ENCODE measurements around the gene ACLY.

The ACLY gene

DNA sequence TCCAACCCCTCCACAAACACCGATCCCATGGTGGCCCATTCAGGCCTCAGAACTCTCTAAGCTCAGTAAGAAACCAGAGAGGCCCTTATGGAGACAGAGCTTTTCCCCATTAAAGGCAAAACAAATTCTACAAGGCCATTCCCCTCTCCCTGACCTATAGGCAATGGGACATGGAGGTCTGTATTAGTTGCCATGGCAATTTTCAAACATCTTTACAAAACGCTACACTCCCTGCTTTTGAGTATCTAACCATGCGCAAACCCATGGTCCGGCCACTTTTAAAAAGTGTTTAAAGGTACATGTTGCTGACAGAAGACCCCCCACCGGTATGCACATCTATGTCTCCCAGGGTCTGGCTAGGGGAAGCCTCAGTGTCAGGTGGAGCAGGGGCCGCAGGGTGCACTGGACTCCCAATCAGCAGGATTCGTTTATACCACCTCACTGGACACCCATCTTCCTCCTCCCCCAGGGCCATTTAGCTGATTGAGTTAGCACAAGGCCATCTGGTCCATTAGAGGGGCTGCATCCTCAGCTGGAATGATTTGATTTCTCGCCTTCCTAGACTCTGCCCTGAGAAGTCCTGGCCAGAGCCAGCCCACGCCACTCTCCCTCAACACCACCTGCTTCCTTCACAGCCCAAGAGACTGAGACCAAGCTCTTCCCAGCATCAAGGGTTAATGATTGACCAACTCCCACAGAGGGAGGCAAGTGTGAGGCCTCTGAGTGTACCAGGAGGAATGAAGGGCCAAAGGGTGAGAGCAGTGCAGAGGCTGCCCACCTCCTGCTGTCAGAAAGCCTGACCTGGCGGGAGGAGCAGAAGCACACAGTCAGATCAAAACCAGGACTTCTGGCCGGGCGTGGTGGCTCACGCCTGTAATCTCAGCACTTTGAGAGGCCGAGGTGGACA, 10.9 kb downstream of the ACLY start:
- TF ChIP-seq, protein P1, sequence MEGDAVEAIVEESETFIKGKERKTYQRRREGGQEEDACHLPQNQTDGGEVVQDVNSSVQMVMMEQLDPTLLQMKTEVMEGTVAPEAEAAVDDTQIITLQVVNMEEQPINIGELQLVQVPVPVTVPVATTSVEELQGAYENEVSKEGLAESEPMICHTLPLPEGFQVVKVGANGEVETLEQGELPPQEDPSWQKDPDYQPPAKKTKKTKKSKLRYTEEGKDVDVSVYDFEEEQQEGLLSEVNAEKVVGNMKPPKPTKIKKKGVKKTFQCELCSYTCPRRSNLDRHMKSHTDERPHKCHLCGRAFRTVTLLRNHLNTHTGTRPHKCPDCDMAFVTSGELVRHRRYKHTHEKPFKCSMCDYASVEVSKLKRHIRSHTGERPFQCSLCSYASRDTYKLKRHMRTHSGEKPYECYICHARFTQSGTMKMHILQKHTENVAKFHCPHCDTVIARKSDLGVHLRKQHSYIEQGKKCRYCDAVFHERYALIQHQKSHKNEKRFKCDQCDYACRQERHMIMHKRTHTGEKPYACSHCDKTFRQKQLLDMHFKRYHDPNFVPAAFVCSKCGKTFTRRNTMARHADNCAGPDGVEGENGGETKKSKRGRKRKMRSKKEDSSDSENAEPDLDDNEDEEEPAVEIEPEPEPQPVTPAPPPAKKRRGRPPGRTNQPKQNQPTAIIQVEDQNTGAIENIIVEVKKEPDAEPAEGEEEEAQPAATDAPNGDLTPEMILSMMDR (IDR thresholded peaks at IDR 0.05; ENCODE audit: low read depth, low read length), result no peak
- no peak overlapping the region for H3K4me3 ChIP-seq (ENCODE audit: low read depth, low read length)

GRCh38 chr17:41907185-41907556, 11.6 kb downstream of the ACLY start:
- TF ChIP-seq, protein P1 (IDR thresholded peaks at IDR 0.05; ENCODE audit: low read depth, low read length), result no peak
- H3K4me3 ChIP-seq (ENCODE audit: low read depth, low read length), result no peak overlapping the region

GRCh38 chr17:41906465-41907184, 12.1 kb downstream of the ACLY start:
- TF ChIP-seq, protein P1 (IDR thresholded peaks at IDR 0.05; ENCODE audit: low read depth, low read length), result no peak
- H3K4me3 ChIP-seq (ENCODE audit: low read depth, low read length), result no peak overlapping the region

DNA sequence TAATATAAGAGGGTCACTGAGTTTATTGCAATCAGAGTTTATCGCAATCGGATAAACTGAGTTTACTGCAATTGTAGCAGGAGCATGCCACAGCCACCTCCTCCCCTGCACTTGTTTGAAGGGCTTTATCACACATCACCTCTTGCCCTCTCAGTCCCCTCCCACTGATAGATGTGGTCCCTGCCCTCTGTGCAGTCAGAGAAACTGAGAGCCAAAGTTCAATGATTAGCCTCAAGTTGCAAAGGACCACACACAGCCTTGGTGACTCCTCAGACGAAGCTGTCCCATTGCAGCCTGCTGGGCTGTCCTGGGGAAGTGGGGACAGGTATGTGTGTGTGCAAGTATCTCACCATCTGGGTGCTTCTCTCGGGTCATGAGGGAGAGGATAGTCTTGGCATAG, 13.6 kb downstream of the ACLY start:
- TF ChIP-seq, protein P1 (IDR thresholded peaks at IDR 0.05; ENCODE audit: low read depth, low read length), result no peak
- H3K4me3 ChIP-seq (ENCODE audit: low read depth, low read length), result no peak overlapping the region

GRCh38 chr17:41904242-41904841, 14.4 kb downstream of the ACLY start:
- TF ChIP-seq, protein P1 (IDR thresholded peaks at IDR 0.05; ENCODE audit: low read depth, low read length), result no peak
- H3K4me3 ChIP-seq (ENCODE audit: low read depth, low read length), result no peak overlapping the region

GRCh38 chr17:41901646-41902045, 17.1 kb downstream of the ACLY start:
- TF ChIP-seq, protein P1 (IDR thresholded peaks at IDR 0.05; ENCODE audit: low read depth, low read length), result no peak
- H3K4me3 ChIP-seq (ENCODE audit: low read depth, low read length), result no peak overlapping the region
